K562 (cell line): ENCODE data around the gene EML5. TPM values are rescaled to one million over a fixed set of nuclear protein-coding genes. Genes with fewer than 3 reads are reported as not detected.

Experiments
- ATAC-seq: fragments of 200-7000 bp; cut with Tn5 transposase; 3 replicates; pipeline ENCODE4 v1.9.1; 2020; ENCODE audit warnings: moderate library complexity
- BruUV-seq: library from RNA; stranded (reverse); fragments of 400-500 nt; replicated peaks from 2 replicates; lab custom pipeline; 2021; lab: Mats Ljungman, UMichigan
- CTCF ChIA-PET: fragments of 300-600 bp; formaldehyde crosslinking; extraction: SDS; loops from one replicate; lab custom pipeline; 2021; ENCODE audit warnings: low intra/inter-chr PET ratio; lab: Yijun Ruan, JAX
- POLR2A ChIA-PET: fragments of 300-600, 350-650 bp; sonication (Branson Sonifier 250); formaldehyde crosslinking; extraction: SDS; loops from one replicate; lab custom pipeline; 2021; ENCODE audit warnings: antibody characterized with exemption, inconsistent platforms; lab: Yijun Ruan, JAX
- DNase-seq, 4 experiments: peaks; one replicate each; pipeline versions ENCODE4 v3.0.0 to v3.0.0-alpha.2; 2011 to 2018; ENCODE audit warnings: low spot score in 3 of 4, mixed read lengths in 3 of 4; ENCODE audit errors: extremely low read depth in 1 of 4
- FAIRE-seq: peaks from 2 replicates; lab custom pipeline; 2011; peaks lifted over from hg19 to GRCh38; lab: Jason Lieb, UNC
- H2AFZ ChIP-seq: 2 replicates; pipeline ENCODE4 v1.6.0; 2011; ENCODE audit warnings: low read depth, low read length, control low read depth, inconsistent platforms
- H3K27ac ChIP-seq: fragments of 200-600 bp; 3 replicates; pipeline ENCODE4 v1.8.0; 2011; ENCODE audit warnings: low read depth, mild to moderate bottlenecking, control low read depth, inconsistent platforms, low read length, moderate library complexity, mixed read lengths; ENCODE audit errors: extremely low read depth
- H3K27me3 ChIP-seq, 2 experiments: fragments of 300-600 bp in 1 of 2; 2 replicates in 1 of 2; 3 replicates in 1 of 2; pipeline versions ENCODE4 v1.6.0 to v1.8.0; 2011; ENCODE audit warnings: inconsistent platforms in 2 of 2, low read length in 2 of 2, mild to moderate bottlenecking in 1 of 2, mixed read lengths in 1 of 2, moderate library complexity in 1 of 2; ENCODE audit not compliant: control insufficient read depth in 2 of 2, insufficient read depth in 2 of 2
- H3K36me3 ChIP-seq: fragments of 300-600 bp; 3 replicates; pipeline ENCODE4 v1.8.0; 2011; ENCODE audit warnings: mild to moderate bottlenecking, low read length, inconsistent platforms; ENCODE audit not compliant: control insufficient read depth, insufficient read depth
- H3K4me1 ChIP-seq, 2 experiments: fragments of 200-600 bp in 1 of 2; replicated peaks in 1 of 2; 2 replicates in 1 of 2; 3 replicates in 1 of 2; pipeline versions ENCODE4 v1.5.1 to v1.8.0; 2011; ENCODE audit warnings: inconsistent platforms in 2 of 2, low read length in 2 of 2, mild to moderate bottlenecking in 1 of 2, mixed read lengths in 1 of 2, moderate library complexity in 1 of 2; ENCODE audit not compliant: control insufficient read depth in 2 of 2, insufficient read depth in 2 of 2
- H3K4me2 ChIP-seq: 2 replicates; pipeline ENCODE4 v1.6.1; 2011; ENCODE audit warnings: low read length, control low read depth, inconsistent platforms, mixed read lengths; ENCODE audit not compliant: insufficient read depth
- H3K4me3 ChIP-seq: fragments of 200-600 bp; sonication (generic), shearing (Covaris generic); 2 replicates; pipeline ENCODE4 v1.5.1; 2016; ENCODE audit warnings: control low read depth, inconsistent platforms
- H3K79me2 ChIP-seq: fragments of 200-600 bp; 3 replicates; pipeline ENCODE4 v1.8.0; 2011; ENCODE audit warnings: low read length, inconsistent platforms; ENCODE audit not compliant: control insufficient read depth, insufficient read depth
- H3K9ac ChIP-seq, 2 experiments: 2 replicates each; pipeline versions ENCODE4 v1.6.0 to v1.6.1; 2011; ENCODE audit warnings: low read depth in 2 of 2, low read length in 2 of 2, control low read depth in 1 of 2, inconsistent platforms in 1 of 2, mild to moderate bottlenecking in 1 of 2, mixed read lengths in 1 of 2; ENCODE audit not compliant: insufficient read depth in 1 of 2
- H3K9me1 ChIP-seq: one replicate; pipeline ENCODE4 v1.6.0; 2011; ENCODE audit warnings: inconsistent platforms, mild to moderate bottlenecking, low read length, moderate library complexity; ENCODE audit not compliant: control insufficient read depth, insufficient read depth
- H3K9me3 ChIP-seq: replicated peaks from 2 replicates; pipeline ENCODE4 v1.5.1; 2011; ENCODE audit warnings: low read depth, low read length, inconsistent platforms; ENCODE audit not compliant: control insufficient read depth, insufficient read depth
- H4K20me1 ChIP-seq: replicated peaks from 2 replicates; pipeline ENCODE4 v1.6.1; 2011; ENCODE audit warnings: low read length, inconsistent platforms, mixed read lengths; ENCODE audit not compliant: control insufficient read depth, insufficient read depth
- WGBS: fragments of 100-300 bp; shearing (Covaris generic); methylation state at CpG from one replicate; pipeline ENCODE4 v1.1.6; 2016; ENCODE audit warnings: low coverage, mixed read lengths; ENCODE audit not compliant: insufficient coverage; ENCODE audit errors: missing lambda C conversion rate; 5-methylcytosine and 5-hydroxymethylcytosine counted together
- in situ Hi-C: fragments of 300-500 bp; cut with MboI; formaldehyde crosslinking; loops from 4 replicates; pipeline ENCODE4 v1.15.0; 2018; ENCODE audit warnings: inconsistent platforms, mixed read lengths
- intact Hi-C: fragments of 100-400 bp; cut with micrococcal nuclease; formaldehyde crosslinking; loops from 2 replicates; pipeline ENCODE4 v1.14.2; 2022
- polyA plus RNA-seq, 8 experiments: library from polyadenylated mRNA; depleted of rRNA in 4 of 8; stranded (reverse) in 5 of 8; unstranded in 3 of 8; fragments of >200 nt; fragmentation: Nextera tagmentation in 2 of 8; fragmentation: Illumina TruSeq in 1 of 8; extraction: Ambion mirVana in 2 of 8; extraction: Trizol in 1 of 8; gene quantifications; 2 replicates each; pipeline versions ENCODE4 v1.2.1 to v1.2.3, GENCODE V29; 2011 to 2014; ENCODE audit warnings: inconsistent platforms in 1 of 8, missing spikeins in 1 of 8
- total RNA-seq, 7 experiments: library from RNA; depleted of rRNA in 6 of 7; stranded (reverse); fragments of >200 nt in 6 of 7; fragmentation: Illumina TruSeq in 2 of 7; extraction: Trizol in 2 of 7; gene quantifications; 2 replicates each; pipeline versions ENCODE4 v1.2.1 to v1.2.3, GENCODE V29; 2011 to 2021; ENCODE audit warnings: low replicate concordance in 1 of 7
- TF ChIP-seq, protein P1 (sequence below): fragments of 250-450 bp; sonication (Bioruptor Pico); IDR thresholded peaks from 2 replicates; pipeline ENCODE4 v1.5.0; 2020; ENCODE audit warnings: mild to moderate bottlenecking
- TF ChIP-seq, protein P2 (sequence below): fragments of 250-450 bp; sonication (Bioruptor Pico); IDR thresholded peaks from 2 replicates; pipeline ENCODE4 v1.4.0; 2020
- TF ChIP-seq, protein P3 (sequence below): fragments of 450-650 bp; IDR thresholded peaks from 2 replicates; pipeline ENCODE4 v1.6.1; 2016; ENCODE audit warnings: low read depth

Gene EML5
- total and polyA plus RNA-seq, 9 of the 15 experiments (the other 6 are each of a cell fraction or from before 2014, with no cell fraction given): 0.06 to 0.34 (median 0.22) TPM

DNA sequence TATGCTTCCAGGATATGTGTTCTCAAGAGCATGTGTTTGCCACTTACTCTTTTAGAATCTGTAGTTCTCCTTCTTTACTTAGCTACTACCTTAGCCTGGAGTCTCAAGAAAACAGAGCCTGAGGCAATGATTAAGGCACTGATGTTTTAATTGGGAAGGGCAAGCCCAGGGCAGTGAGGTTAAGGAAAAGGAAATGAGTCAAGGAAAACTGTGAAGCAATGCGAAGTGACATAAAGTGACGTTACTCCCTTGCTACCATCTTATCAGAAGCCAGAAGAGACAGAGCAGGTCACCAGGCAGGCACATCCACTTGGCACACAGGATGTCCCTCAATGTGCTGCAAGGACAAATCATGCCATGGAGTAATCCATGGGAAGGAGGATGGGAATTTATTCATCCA is 11.3 kb upstream of the EML5 start (continued):
- TF ChIP-seq, protein P1, sequence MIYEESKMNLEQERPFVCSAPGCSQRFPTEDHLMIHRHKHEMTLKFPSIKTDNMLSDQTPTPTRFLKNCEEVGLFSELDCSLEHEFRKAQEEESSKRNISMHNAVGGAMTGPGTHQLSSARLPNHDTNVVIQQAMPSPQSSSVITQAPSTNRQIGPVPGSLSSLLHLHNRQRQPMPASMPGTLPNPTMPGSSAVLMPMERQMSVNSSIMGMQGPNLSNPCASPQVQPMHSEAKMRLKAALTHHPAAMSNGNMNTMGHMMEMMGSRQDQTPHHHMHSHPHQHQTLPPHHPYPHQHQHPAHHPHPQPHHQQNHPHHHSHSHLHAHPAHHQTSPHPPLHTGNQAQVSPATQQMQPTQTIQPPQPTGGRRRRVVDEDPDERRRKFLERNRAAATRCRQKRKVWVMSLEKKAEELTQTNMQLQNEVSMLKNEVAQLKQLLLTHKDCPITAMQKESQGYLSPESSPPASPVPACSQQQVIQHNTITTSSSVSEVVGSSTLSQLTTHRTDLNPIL: no peak
- TF ChIP-seq, protein P2, sequence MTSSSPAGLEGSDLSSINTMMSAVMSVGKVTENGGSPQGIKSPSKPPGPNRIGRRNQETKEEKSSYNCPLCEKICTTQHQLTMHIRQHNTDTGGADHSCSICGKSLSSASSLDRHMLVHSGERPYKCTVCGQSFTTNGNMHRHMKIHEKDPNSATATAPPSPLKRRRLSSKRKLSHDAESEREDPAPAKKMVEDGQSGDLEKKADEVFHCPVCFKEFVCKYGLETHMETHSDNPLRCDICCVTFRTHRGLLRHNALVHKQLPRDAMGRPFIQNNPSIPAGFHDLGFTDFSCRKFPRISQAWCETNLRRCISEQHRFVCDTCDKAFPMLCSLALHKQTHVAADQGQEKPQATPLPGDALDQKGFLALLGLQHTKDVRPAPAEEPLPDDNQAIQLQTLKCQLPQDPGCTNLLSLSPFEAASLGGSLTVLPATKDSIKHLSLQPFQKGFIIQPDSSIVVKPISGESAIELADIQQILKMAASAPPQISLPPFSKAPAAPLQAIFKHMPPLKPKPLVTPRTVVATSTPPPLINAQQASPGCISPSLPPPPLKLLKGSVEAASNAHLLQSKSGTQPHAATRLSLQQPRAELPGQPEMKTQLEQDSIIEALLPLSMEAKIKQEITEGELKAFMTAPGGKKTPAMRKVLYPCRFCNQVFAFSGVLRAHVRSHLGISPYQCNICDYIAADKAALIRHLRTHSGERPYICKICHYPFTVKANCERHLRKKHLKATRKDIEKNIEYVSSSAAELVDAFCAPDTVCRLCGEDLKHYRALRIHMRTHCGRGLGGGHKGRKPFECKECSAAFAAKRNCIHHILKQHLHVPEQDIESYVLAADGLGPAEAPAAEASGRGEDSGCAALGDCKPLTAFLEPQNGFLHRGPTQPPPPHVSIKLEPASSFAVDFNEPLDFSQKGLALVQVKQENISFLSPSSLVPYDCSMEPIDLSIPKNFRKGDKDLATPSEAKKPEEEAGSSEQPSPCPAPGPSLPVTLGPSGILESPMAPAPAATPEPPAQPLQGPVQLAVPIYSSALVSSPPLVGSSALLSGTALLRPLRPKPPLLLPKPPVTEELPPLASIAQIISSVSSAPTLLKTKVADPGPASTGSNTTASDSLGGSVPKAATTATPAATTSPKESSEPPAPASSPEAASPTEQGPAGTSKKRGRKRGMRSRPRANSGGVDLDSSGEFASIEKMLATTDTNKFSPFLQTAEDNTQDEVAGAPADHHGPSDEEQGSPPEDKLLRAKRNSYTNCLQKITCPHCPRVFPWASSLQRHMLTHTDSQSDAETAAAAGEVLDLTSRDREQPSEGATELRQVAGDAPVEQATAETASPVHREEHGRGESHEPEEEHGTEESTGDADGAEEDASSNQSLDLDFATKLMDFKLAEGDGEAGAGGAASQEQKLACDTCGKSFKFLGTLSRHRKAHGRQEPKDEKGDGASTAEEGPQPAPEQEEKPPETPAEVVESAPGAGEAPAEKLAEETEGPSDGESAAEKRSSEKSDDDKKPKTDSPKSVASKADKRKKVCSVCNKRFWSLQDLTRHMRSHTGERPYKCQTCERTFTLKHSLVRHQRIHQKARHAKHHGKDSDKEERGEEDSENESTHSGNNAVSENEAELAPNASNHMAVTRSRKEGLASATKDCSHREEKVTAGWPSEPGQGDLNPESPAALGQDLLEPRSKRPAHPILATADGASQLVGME: no peak
- TF ChIP-seq, all 486 proteins: peak for 0

DNA sequence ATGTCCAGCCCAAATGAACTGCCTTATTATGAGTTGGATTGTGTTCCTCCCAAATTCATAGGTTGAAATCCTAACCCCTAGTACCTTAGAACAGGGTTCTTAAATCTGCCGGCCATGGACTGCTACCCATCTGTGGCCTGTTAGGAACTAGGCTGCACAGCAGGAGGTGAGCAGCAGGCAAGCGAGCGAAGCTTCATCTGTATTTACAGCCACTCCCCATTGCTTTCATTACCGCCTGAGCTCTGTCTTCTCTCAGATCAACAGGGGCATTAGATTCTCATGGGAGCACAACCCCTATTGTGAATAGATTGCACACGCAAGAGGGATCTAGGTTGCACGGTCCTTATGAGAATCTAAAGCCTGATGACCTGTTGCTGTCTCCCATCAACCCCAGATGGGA is 9.8 kb upstream of the EML5 start:
- ChIA-PET POLR2A (no interaction called here), CTCF (no interaction called here)
- in situ Hi-C loops (no loop called here), intact Hi-C loops (no loop called here)
- 11% methylated on average over 3 of the region's 6 CpGs for WGBS
- Histone ChIP-seq H3K9me1 (no peaks in the 10 kb centered on the region), H3K4me2 (no peak overlapping the region), H3K36me3 (no peaks in the 10 kb centered on the region), H2AFZ (peak overlapping the region; percentile 59), H3K27ac (no peak overlapping the region), H3K9ac (no peak overlapping the region), H3K79me2 (no peaks in the 10 kb centered on the region), H3K27me3 (no peaks in the 10 kb centered on the region), H3K4me1 (no peaks in the 10 kb centered on the region; a peak in 1 of 5 replicates), H4K20me1 (no peaks in the 10 kb centered on the region), H3K9me3 (no peaks in the 10 kb centered on the region), H3K4me3 (no peak overlapping the region)
- no peak for FAIRE-seq
- no peak for DNase-seq
- no peak; the same call in 2 of the 3 replicates for ATAC-seq
- BruUV-seq: no TSS peak
- TF ChIP-seq, protein P3, sequence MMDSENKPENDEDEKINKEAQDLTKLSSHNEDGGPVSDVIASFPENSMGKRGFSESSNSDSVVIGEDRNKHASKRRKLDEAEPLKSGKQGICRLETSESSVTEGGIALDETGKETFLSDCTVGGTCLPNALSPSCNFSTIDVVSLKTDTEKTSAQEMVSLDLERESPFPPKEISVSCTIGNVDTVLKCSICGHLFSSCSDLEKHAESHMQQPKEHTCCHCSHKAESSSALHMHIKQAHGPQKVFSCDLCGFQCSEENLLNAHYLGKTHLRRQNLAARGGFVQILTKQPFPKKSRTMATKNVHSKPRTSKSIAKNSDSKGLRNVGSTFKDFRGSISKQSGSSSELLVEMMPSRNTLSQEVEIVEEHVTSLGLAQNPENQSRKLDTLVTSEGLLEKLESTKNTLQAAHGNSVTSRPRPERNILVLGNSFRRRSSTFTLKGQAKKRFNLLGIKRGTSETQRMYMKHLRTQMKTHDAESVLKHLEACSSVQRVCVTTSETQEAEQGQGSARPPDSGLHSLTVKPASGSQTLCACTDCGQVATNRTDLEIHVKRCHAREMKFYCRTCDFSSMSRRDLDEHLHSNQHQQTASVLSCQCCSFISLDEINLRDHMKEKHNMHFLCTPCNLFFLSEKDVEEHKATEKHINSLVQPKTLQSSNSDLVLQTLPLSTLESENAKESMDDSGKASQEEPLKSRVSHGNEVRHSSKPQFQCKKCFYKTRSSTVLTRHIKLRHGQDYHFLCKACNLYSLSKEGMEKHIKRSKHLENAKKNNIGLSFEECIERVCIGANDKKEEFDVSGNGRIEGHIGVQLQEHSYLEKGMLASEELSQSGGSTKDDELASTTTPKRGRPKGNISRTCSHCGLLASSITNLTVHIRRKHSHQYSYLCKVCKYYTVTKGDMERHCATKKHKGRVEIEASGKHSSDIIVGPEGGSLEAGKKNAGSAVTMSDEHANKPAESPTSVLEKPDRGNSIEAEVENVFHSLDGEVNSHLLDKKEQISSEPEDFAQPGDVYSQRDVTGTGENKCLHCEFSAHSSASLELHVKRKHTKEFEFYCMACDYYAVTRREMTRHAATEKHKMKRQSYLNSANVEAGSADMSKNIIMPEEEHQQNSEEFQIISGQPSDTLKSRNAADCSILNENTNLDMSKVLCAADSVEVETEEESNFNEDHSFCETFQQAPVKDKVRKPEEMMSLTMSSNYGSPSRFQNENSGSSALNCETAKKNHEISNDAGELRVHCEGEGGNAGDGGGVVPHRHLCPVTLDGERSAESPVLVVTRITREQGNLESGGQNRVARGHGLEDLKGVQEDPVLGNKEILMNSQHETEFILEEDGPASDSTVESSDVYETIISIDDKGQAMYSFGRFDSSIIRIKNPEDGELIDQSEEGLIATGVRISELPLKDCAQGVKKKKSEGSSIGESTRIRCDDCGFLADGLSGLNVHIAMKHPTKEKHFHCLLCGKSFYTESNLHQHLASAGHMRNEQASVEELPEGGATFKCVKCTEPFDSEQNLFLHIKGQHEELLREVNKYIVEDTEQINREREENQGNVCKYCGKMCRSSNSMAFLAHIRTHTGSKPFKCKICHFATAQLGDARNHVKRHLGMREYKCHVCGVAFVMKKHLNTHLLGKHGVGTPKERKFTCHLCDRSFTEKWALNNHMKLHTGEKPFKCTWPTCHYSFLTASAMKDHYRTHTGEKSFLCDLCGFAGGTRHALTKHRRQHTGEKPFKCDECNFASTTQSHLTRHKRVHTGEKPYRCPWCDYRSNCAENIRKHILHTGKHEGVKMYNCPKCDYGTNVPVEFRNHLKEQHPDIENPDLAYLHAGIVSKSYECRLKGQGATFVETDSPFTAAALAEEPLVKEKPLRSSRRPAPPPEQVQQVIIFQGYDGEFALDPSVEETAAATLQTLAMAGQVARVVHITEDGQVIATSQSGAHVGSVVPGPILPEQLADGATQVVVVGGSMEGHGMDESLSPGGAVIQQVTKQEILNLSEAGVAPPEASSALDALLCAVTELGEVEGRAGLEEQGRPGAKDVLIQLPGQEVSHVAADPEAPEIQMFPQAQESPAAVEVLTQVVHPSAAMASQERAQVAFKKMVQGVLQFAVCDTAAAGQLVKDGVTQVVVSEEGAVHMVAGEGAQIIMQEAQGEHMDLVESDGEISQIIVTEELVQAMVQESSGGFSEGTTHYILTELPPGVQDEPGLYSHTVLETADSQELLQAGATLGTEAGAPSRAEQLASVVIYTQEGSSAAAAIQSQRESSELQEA: no peak
